Measurements from ENCODE around the gene RPS6KL1. TPM values are rescaled to one million over a fixed set of nuclear protein-coding genes. Genes with fewer than 3 reads are reported as not detected.
A peak's percentile ranks its signal among the peaks of the same experiment; 100 is the strongest.
"Not testable (repeated sequence)": the region's sequence is repeated elsewhere in the genome, so short reads cannot be mapped to it uniquely, and the experiment has no call there.

The RPS6KL1 gene
- total RNA-seq, 1 experiment from 2014 or later, result 17.9 TPM

DNA sequence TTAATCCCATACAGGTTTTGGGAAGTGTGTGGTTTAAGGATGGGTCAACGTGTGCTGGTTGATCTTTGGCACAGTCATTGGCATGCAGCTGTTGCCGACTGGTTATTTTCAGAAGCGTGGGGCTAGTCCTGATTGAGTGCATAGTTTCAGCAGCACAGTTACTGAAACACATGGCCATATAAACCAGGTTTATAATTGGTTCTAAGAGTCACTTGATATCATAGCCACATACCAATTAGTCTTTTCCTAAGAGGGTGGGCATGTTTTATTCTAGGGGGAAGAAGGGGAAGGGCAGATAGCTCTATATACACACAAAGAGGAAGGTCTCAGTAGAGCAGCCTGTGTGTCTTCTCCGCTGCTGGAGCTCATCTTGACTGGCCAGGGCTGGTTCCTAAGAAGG is 11.0 kb upstream of the RPS6KL1 start:
- DNase-seq, result no peak
- H3K9ac ChIP-seq (ENCODE audit: low read length), result no peak overlapping the region
- BruUV-seq (replicated peaks), result no TSS peak
- no peaks in the 10 kb centered on the region for H3K9me3 ChIP-seq (ENCODE audit: low read length)
- no peaks in the 10 kb centered on the region for H3K36me3 ChIP-seq (ENCODE audit: low read depth, low read length)
- ChIA-PET POLR2A (ENCODE audit: unreplicated experiment) (no interaction called here), CTCF (no interaction called here)
- H3K27me3 ChIP-seq (ENCODE audit: low read length), result no peaks in the 10 kb centered on the region
- H3K79me2 ChIP-seq (ENCODE audit: low read length), result no peaks in the 10 kb centered on the region
- H3K9me2 ChIP-seq (replicated peaks; ENCODE audit: low read length), result no peaks in the 10 kb centered on the region
- no peaks in the 10 kb centered on the region for H3F3A ChIP-seq (ENCODE audit: low read length, unreplicated experiment)
- intact Hi-C loops (cut with micrococcal nuclease), result no loop called here
- H3K4me2 ChIP-seq (ENCODE audit: low read length), result no peak overlapping the region
- TF ChIP-seq EZH2 (IDR thresholded peaks at IDR 0.05; ENCODE audit: low read length, unreplicated experiment) (no peak), EZH2phosphoT487 (IDR thresholded peaks at IDR 0.05; ENCODE audit: borderline replicate concordance, low read length) (no peak)
- TF ChIP-seq, protein P1, sequence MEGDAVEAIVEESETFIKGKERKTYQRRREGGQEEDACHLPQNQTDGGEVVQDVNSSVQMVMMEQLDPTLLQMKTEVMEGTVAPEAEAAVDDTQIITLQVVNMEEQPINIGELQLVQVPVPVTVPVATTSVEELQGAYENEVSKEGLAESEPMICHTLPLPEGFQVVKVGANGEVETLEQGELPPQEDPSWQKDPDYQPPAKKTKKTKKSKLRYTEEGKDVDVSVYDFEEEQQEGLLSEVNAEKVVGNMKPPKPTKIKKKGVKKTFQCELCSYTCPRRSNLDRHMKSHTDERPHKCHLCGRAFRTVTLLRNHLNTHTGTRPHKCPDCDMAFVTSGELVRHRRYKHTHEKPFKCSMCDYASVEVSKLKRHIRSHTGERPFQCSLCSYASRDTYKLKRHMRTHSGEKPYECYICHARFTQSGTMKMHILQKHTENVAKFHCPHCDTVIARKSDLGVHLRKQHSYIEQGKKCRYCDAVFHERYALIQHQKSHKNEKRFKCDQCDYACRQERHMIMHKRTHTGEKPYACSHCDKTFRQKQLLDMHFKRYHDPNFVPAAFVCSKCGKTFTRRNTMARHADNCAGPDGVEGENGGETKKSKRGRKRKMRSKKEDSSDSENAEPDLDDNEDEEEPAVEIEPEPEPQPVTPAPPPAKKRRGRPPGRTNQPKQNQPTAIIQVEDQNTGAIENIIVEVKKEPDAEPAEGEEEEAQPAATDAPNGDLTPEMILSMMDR (conservative IDR thresholded peaks at IDR 0.05; ENCODE audit: low read depth, low read length), result no peak
- no peak overlapping the region for H3K4me3 ChIP-seq (ENCODE audit: low read length)
- H4K20me1 ChIP-seq (ENCODE audit: low read length), result no peaks in the 10 kb centered on the region
- H3K27ac ChIP-seq (ENCODE audit: low read length), result no peak overlapping the region
- ATAC-seq, result no peak; the same call in none of the 2 replicates
- peak overlapping the region; percentile 23; the same call in 1 of the 2 replicates for H2AFZ ChIP-seq (ENCODE audit: low read length)
- peaks cover 3% of the 10 kb centered on the region; the same call in 1 of the 2 replicates for H3K4me1 ChIP-seq (ENCODE audit: insufficient read depth, low read length)

DNA sequence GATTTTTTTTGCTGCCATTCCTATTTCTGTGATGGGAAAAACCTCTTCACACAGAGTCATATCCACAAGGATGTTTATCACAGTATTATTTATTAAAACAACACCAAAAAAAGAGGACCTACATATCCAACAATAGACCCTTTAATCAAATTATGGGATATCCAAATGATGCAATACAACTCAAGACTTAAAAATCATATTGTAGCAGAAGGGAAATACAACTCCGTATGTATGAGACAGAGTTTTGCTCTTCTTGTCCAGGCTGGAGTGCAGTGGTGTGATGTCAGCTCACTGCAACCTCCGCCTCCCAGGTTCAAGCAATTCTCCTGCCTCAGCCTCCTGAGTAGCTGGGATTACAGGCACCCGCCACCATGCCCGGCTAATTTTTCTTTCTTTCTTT is 9.9 kb upstream of the RPS6KL1 start:
- H3K4me3 ChIP-seq (ENCODE audit: low read length); intact Hi-C loops (cut with micrococcal nuclease); H4K20me1 ChIP-seq (ENCODE audit: low read length); H3K9ac ChIP-seq (ENCODE audit: low read length); DNase-seq; H3K4me2 ChIP-seq (ENCODE audit: low read length); H3K36me3 ChIP-seq (ENCODE audit: low read depth, low read length); H3K9me3 ChIP-seq (ENCODE audit: low read length); H3K4me1 ChIP-seq (ENCODE audit: insufficient read depth, low read length); BruUV-seq (replicated peaks); CTCF ChIA-PET; H3F3A ChIP-seq (ENCODE audit: low read length, unreplicated experiment); H3K79me2 ChIP-seq (ENCODE audit: low read length); H3K27me3 ChIP-seq (ENCODE audit: low read length); H3K9me2 ChIP-seq (replicated peaks; ENCODE audit: low read length); ATAC-seq; POLR2A ChIA-PET (ENCODE audit: unreplicated experiment); H3K27ac ChIP-seq (ENCODE audit: low read length): not testable (repeated sequence)
- H2AFZ ChIP-seq (ENCODE audit: low read length), result peak overlapping the region; percentile 44

DNA sequence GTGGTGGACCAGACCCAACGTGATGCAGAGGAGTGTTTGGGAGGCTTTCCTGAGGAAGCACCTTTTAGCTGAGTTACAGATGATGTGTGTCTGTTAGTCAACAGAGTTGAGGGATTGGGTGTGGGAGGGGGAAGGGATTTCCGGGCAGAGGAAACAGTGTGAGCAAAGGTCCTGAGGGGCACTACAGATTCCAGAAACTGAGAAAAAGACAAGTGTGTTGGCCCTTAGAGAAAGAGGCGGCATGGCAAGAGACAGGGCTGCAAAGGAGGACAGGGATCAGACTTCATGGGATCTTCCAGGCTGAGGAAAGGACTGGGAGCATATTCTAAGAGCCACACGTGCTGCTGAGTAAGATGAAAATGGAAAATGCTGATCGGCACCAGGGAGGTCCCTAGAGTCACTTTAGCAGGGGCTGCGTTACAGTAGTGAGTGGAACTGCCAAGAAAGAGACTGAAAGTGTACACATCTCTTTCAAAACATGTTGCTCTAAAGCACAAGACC is 9.4 kb upstream of the RPS6KL1 start:
- H3K27me3 ChIP-seq (ENCODE audit: low read length), result no peaks in the 10 kb centered on the region
- peak; percentile 34 for DNase-seq
- no peak overlapping the region for H3K4me3 ChIP-seq (ENCODE audit: low read length)
- no peak overlapping the region for H3K9ac ChIP-seq (ENCODE audit: low read length)
- H3K4me1 ChIP-seq (ENCODE audit: insufficient read depth, low read length), result peaks cover 3% of the 10 kb centered on the region; the same call in 1 of the 2 replicates
- intact Hi-C loops (cut with micrococcal nuclease), result no loop called here
- ChIA-PET CTCF (no interaction called here), POLR2A (ENCODE audit: unreplicated experiment) (no interaction called here)
- H3K79me2 ChIP-seq (ENCODE audit: low read length), result no peaks in the 10 kb centered on the region
- H3K36me3 ChIP-seq (ENCODE audit: low read depth, low read length), result no peaks in the 10 kb centered on the region
- H3K27ac ChIP-seq (ENCODE audit: low read length), result no peak overlapping the region
- H3K9me3 ChIP-seq (ENCODE audit: low read length), result no peaks in the 10 kb centered on the region
- no peaks in the 10 kb centered on the region for H3K9me2 ChIP-seq (replicated peaks; ENCODE audit: low read length)
- no peaks in the 10 kb centered on the region for H3F3A ChIP-seq (ENCODE audit: low read length, unreplicated experiment)
- H4K20me1 ChIP-seq (ENCODE audit: low read length), result no peaks in the 10 kb centered on the region
- TF ChIP-seq EZH2 (IDR thresholded peaks at IDR 0.05; ENCODE audit: low read length, unreplicated experiment) (no peak), EZH2phosphoT487 (IDR thresholded peaks at IDR 0.05; ENCODE audit: borderline replicate concordance, low read length) (no peak)
- TF ChIP-seq, protein P1 (conservative IDR thresholded peaks at IDR 0.05; ENCODE audit: low read depth, low read length), result no peak
- peak; percentile 56 for ATAC-seq
- BruUV-seq (replicated peaks), result no TSS peak
- H3K4me2 ChIP-seq (ENCODE audit: low read length), result 0 out of 2 replicates have a peak overlapping the region, but pooled peaks have one; percentile 2
- H2AFZ ChIP-seq (ENCODE audit: low read length), result peak overlapping the region; percentile 44

DNA sequence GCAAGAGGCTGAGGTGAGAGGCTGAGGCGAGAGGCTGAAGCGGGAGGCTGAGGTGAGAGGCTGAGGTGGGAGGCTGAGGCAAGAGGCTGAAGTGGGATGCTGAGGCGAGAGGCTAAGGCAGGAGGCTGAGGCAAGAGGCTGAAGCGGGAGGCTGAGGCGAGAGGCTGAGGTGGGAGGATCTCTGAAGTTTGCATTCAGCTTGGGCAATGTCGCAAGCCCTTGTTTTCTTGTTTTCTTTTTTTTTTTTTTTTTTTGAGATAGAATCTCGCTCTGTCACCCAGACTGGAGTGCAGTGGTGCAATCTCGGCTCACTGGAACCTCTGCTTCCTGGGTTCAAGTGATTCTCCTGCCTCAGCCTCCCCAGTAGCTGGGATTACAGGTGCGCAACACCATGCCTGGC is 8.7 kb upstream of the RPS6KL1 start:
- H3K27ac ChIP-seq (ENCODE audit: low read length); H4K20me1 ChIP-seq (ENCODE audit: low read length); intact Hi-C loops (cut with micrococcal nuclease); H3K9me2 ChIP-seq (replicated peaks; ENCODE audit: low read length); H3K4me2 ChIP-seq (ENCODE audit: low read length); DNase-seq; H3K4me3 ChIP-seq (ENCODE audit: low read length); H3K9ac ChIP-seq (ENCODE audit: low read length); POLR2A ChIA-PET (ENCODE audit: unreplicated experiment); H3F3A ChIP-seq (ENCODE audit: low read length, unreplicated experiment); H3K4me1 ChIP-seq (ENCODE audit: insufficient read depth, low read length); BruUV-seq (replicated peaks); H3K9me3 ChIP-seq (ENCODE audit: low read length); ATAC-seq; H3K79me2 ChIP-seq (ENCODE audit: low read length); H3K27me3 ChIP-seq (ENCODE audit: low read length); CTCF ChIA-PET; H2AFZ ChIP-seq (ENCODE audit: low read length); H3K36me3 ChIP-seq (ENCODE audit: low read depth, low read length): not testable (repeated sequence)
